Bronchus fibroblast of lung (primary cell): ENCODE data around the gene MTMR6. TPM values are rescaled to one million over a fixed set of nuclear protein-coding genes. Genes with fewer than 3 reads are reported as not detected.

Experiments used
- total RNA-seq: library from RNA; depleted of rRNA; stranded (reverse); fragments of >200 nt; gene quantifications from 2 replicates; pipeline ENCODE4 v1.2.3, GENCODE V29; 2015

Gene MTMR6
- total RNA-seq = 17.2 and 19.7 TPM in 2 replicates

GRCh38 chr13:25286969-25287961 lies at the start of gene MTMR6:
Gene MTMR6, minus strand, starts transcription at chr13:25287488. Its CDS starts 241 bp downstream, at chr13:25287247.

DNA sequence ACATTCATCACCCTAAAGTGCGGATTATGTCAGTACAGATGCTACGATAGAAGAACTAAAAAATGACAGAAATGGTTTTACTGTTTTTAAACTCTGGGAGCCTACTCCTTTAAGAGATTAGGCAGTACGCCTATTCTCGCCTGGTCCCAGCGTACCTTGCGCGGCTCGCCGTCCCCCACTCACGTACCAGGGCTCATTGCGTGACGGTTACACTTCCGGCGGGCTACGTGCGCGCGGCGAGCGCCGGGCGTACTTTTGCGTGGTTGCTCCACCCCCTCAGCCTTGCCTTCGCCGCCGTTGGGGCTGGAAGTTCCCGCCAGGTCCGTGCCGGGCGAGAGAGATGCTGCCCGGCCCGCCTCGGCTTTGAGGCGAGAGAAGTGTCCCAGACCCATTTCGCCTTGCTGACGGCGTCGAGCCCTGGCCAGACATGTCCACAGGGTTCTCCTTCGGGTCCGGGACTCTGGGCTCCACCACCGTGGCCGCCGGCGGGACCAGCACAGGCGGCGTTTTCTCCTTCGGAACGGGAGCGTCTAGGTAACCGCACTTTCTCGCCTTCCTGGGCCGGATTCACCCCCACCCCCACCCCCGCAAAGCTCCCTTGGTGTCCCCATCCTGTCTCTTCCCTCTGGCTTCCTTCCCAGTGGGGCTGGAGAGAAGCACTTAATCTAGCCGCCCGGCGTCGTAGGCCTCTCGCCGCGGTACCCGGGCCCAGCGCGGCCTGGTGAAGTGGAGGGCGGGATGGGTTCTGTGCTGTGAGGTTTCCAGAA lies 14.2 kb upstream of the MTMR6 start, which contains the start of gene NUP58:
Gene NUP58, plus strand, starts transcription at position 279 of the 767 bp plus-strand sequence. Its CDS starts 149 bp downstream, at position 428.

Other genes starting within 250 kb of the MTMR6 start
- under 0.01 TPM in 1 of 2 replicates, not detected in the other for gene PABPC3, start 191.4 kb downstream of the MTMR6 start, total RNA-seq
- not detected in 2 replicates for gene AMER2, start 115.2 kb downstream of the MTMR6 start, total RNA-seq
- gene NUP58, start 14.1 kb upstream of the MTMR6 start, total RNA-seq = 35.5 and 39.2 TPM in 2 replicates
- 0.45 and 0.50 TPM in 2 replicates for gene ATP8A2, start 84.5 kb upstream of the MTMR6 start, total RNA-seq